SH-SY5Y (cell line): Measurements from ENCODE around the gene ADGRL2.

Source experiments
- GATA2 ChIP-seq: IDR thresholded peaks from 2 replicates; pipeline ENCODE4 v1.6.1; 2011; ENCODE audit warnings: mild to moderate bottlenecking, low read depth, low read length
- GATA3 ChIP-seq: IDR thresholded peaks from 2 replicates; pipeline ENCODE4 v1.6.1; 2011; ENCODE audit warnings: low read depth, mild to moderate bottlenecking, low read length, moderate library complexity

DNA sequence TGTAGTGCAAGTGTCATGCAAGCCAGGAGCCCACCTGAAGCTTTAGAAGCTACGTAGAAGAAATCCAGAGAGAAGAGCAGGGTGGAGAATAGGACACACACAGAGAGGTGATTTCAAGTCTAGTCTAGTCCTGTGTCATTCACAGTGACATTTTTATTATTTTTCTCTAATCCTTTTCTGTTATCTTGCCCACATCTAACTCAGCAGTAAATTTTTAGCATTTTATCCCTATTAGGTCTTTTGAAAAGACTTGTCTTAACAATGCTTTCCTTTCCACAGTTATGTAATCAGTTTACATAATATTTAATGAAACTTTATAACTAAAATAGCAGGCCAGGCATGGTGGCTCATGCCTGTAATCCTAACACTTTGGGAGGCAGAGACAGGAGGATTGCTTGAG lies 198.6 kb downstream of the ADGRL2 start:
- TF ChIP-seq GATA3 (no peak), GATA2 (no peak)
